HepG2 (cell line): ENCODE results near the gene CST4. TPM values are rescaled to one million over a fixed set of nuclear protein-coding genes. Genes with fewer than 3 reads are reported as not detected.

ENCODE experiments used
- ATF7 ChIP-seq, 2 experiments: fragments of 450-650 bp in 1 of 2; sonication (generic) in 1 of 2; formaldehyde crosslinking in 1 of 2; IDR thresholded peaks; 2 replicates each; pipeline versions ENCODE4 v1.4.0 to v1.6.1; 2016 to 2020; ENCODE audit warnings: antibody characterized with exemption in 1 of 2, mild to moderate bottlenecking in 1 of 2, missing genetic modification reagents in 1 of 2
- BRCA1 ChIP-seq: sonication (generic); formaldehyde crosslinking; IDR thresholded peaks from 2 replicates; pipeline ENCODE4 v1.4.0; 2020; ENCODE audit warnings: missing genetic modification reagents
- ELF3 ChIP-seq: IDR thresholded peaks from 2 replicates; pipeline ENCODE4 v1.6.1; 2016; ENCODE audit warnings: missing genetic modification reagents, missing compliant biosample characterization
- HES4 ChIP-seq: sonication (generic); formaldehyde crosslinking; IDR thresholded peaks from 2 replicates; pipeline ENCODE4 v1.9.0; 2021; ENCODE audit warnings: mild to moderate bottlenecking, missing genetic modification reagents, borderline replicate concordance
- MED1 ChIP-seq: sonication (generic); formaldehyde crosslinking; IDR thresholded peaks from 2 replicates; pipeline ENCODE4 v1.4.0; 2020; ENCODE audit warnings: missing genetic modification reagents
- MTERF4 ChIP-seq: sonication (generic); formaldehyde crosslinking; IDR thresholded peaks from 2 replicates; pipeline ENCODE4 v1.8.0; 2023; ENCODE audit warnings: mild to moderate bottlenecking, missing genetic modification reagents
- RXRA ChIP-seq: sonication (generic); formaldehyde crosslinking; IDR thresholded peaks from 2 replicates; pipeline ENCODE4 v1.5.1; 2020; ENCODE audit warnings: missing genetic modification reagents
- SIX4 ChIP-seq: sonication (generic); formaldehyde crosslinking; IDR thresholded peaks from 2 replicates; pipeline ENCODE4 v1.4.0; 2020; ENCODE audit warnings: missing genetic modification reagents
- TFDP1 ChIP-seq: IDR thresholded peaks from 2 replicates; pipeline ENCODE4 v1.6.1; 2016; ENCODE audit warnings: missing compliant biosample characterization, missing genetic modification reagents, borderline replicate concordance
- ZFP62 ChIP-seq: sonication (generic); formaldehyde crosslinking; IDR thresholded peaks from 2 replicates; pipeline ENCODE4 v1.4.0; 2020; ENCODE audit warnings: missing genetic modification reagents
- ZIK1 ChIP-seq: sonication (generic); formaldehyde crosslinking; IDR thresholded peaks from 2 replicates; pipeline ENCODE4 v1.5.0; 2020; ENCODE audit warnings: mild to moderate bottlenecking, low read depth, missing genetic modification reagents, borderline replicate concordance
- ZNF646 ChIP-seq: sonication (generic); formaldehyde crosslinking; IDR thresholded peaks from 2 replicates; pipeline ENCODE4 v1.9.0; 2021; ENCODE audit warnings: mild to moderate bottlenecking, missing genetic modification reagents
- ZNF772 ChIP-seq: sonication (generic); formaldehyde crosslinking; IDR thresholded peaks from 2 replicates; pipeline ENCODE4 v1.5.0; 2020; ENCODE audit warnings: mild to moderate bottlenecking, missing genetic modification reagents
- ZSCAN25 ChIP-seq: sonication (generic); formaldehyde crosslinking; IDR thresholded peaks from 2 replicates; pipeline ENCODE4 v1.8.0; 2022; ENCODE audit warnings: mild to moderate bottlenecking, missing genetic modification reagents
- polyA plus RNA-seq, 8 experiments: library from polyadenylated mRNA; depleted of rRNA in 3 of 8; stranded (reverse) in 7 of 8; unstranded in 1 of 8; fragments of >200 nt; fragmentation: Illumina TruSeq in 4 of 8; extraction: Trizol in 4 of 8; gene quantifications; 2 replicates each; pipeline versions ENCODE4 v1.2.1 to v1.2.3, GENCODE V29; 2011 to 2016; ENCODE audit warnings: low read depth in 4 of 8, missing spikeins in 1 of 8, mixed read lengths in 1 of 8; ENCODE audit not compliant: insufficient read depth in 1 of 8
- total RNA-seq, 5 experiments: library from RNA; depleted of rRNA; stranded (reverse); fragments of >200 nt; fragmentation: Illumina TruSeq; extraction: Trizol; gene quantifications; 2 replicates each; pipeline ENCODE4 v1.2.3, GENCODE V29; 2016; ENCODE audit warnings: low read depth in 1 of 5
- TF ChIP-seq, protein P1 (sequence below): IDR thresholded peaks from 2 replicates; pipeline ENCODE4 v1.4.0; 2020; ENCODE audit warnings: mild to moderate bottlenecking, missing genetic modification reagents

The CST4 gene
- total and polyA plus RNA-seq, 2 of the 13 experiments (the other 11 are each of a cell fraction or from before 2014, with no cell fraction given), result not detected

GRCh38 chr20:23640018-23640601 is 48.7 kb downstream of the CST4 start (continued):
- TF ChIP-seq ZNF646, result peak; percentile 55; the same call in 1 of the 2 replicates
- TF ChIP-seq SIX4 (CRISPR knock-in tag), result no peak
- no peak for TF ChIP-seq ATF7 (IDR thresholded peaks at IDR 0.05)
- TF ChIP-seq ATF7 (CRISPR knock-in tag; IDR thresholded peaks at IDR 0.05), result peak; percentile 20; the same call in 1 of the 2 replicates
- TF ChIP-seq MED1 (CRISPR knock-in tag), result no peak; the same call in 1 of the 2 replicates
- no peak for TF ChIP-seq ZIK1
- no peak for TF ChIP-seq ZNF772 (CRISPR knock-in tag)
- TF ChIP-seq, protein P1, sequence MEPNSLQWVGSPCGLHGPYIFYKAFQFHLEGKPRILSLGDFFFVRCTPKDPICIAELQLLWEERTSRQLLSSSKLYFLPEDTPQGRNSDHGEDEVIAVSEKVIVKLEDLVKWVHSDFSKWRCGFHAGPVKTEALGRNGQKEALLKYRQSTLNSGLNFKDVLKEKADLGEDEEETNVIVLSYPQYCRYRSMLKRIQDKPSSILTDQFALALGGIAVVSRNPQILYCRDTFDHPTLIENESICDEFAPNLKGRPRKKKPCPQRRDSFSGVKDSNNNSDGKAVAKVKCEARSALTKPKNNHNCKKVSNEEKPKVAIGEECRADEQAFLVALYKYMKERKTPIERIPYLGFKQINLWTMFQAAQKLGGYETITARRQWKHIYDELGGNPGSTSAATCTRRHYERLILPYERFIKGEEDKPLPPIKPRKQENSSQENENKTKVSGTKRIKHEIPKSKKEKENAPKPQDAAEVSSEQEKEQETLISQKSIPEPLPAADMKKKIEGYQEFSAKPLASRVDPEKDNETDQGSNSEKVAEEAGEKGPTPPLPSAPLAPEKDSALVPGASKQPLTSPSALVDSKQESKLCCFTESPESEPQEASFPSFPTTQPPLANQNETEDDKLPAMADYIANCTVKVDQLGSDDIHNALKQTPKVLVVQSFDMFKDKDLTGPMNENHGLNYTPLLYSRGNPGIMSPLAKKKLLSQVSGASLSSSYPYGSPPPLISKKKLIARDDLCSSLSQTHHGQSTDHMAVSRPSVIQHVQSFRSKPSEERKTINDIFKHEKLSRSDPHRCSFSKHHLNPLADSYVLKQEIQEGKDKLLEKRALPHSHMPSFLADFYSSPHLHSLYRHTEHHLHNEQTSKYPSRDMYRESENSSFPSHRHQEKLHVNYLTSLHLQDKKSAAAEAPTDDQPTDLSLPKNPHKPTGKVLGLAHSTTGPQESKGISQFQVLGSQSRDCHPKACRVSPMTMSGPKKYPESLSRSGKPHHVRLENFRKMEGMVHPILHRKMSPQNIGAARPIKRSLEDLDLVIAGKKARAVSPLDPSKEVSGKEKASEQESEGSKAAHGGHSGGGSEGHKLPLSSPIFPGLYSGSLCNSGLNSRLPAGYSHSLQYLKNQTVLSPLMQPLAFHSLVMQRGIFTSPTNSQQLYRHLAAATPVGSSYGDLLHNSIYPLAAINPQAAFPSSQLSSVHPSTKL (CRISPR knock-in tag), result peak; percentile 61; the same call in 1 of the 2 replicates
- TF ChIP-seq BRCA1, result no peak
- peak; percentile 31; the same call in 1 of the 2 replicates for TF ChIP-seq ELF3 (CRISPR knock-in tag)
- 0 out of 2 replicates have a peak, but pooled peaks have one; percentile 36 for TF ChIP-seq MTERF4 (CRISPR knock-in tag)
- TF ChIP-seq HES4 (CRISPR knock-in tag), result 0 out of 2 replicates have a peak, but pooled peaks have one; percentile 25
- no peak for TF ChIP-seq ZFP62 (CRISPR knock-in tag)
- TF ChIP-seq ZSCAN25 (CRISPR knock-in tag), result peak; percentile 73
- TF ChIP-seq RXRA, result peak; percentile 66
- no peak for TF ChIP-seq TFDP1
